GM21619 (cell line): Measurements from ENCODE around the gene RPS15.
"Not testable (repeated sequence)": the region's sequence is repeated elsewhere in the genome, so short reads cannot be mapped to it uniquely, and the experiment has no call there.

Source experiments
- ATAC-seq: cut with Tn5 transposase; IDR thresholded peaks from one replicate; pipeline ENCODE4 v1.9.1; 2021; ENCODE audit not compliant: unreplicated experiment

The RPS15 gene

DNA sequence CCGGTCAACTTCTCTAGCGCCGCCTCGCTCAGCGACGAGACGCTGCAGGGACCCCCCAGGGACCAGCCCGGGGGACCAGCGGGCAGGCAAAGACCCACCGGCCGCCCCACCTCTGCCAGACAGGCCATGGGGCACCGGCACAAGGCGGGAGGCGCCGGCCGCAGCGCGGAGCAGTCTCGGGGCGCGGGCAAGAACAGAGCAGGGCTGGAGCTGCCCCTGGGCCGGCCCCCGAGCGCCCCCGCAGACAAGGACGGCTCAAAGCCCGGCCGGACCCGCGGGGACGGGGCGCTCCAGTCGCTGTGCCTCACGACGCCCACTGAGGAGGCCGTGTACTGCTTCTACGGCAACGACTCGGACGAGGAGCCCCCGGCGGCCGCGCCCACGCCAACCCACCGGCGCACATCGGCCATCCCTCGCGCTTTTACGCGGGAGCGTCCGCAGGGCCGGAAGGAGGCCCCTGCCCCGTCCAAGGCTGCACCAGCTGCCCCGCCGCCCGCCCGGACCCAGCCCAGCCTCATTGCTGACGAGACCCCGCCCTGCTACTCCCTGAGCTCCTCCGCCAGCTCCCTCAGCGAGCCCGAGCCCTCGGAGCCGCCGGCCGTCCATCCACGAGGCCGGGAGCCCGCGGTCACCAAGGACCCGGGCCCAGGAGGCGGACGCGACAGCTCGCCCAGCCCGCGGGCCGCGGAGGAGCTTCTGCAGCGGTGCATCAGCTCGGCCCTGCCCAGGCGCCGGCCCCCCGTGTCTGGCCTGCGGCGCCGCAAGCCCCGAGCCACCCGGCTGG is 29.5 kb downstream of the RPS15 start:
- ATAC-seq = no peak

- ATAC-seq = no peak
Observed at GRCh38 chr19:1468274-1468820, 30.2 kb downstream of the RPS15 start.

DNA sequence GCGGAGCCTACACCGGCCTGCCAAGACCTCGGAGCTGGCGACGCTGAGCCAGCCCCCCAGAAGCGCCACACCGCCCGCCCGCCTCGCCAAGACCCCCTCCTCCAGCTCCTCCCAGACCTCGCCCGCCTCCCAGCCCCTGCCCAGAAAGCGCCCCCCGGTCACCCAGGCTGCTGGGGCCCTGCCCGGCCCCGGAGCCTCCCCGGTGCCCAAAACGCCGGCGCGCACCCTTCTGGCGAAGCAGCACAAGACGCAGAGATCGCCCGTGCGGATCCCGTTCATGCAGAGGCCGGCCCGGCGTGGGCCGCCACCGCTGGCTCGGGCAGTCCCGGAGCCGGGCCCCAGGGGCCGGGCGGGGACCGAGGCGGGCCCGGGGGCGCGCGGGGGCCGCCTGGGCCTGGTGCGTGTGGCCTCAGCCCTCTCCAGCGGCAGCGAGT is 30.6 kb downstream of the RPS15 start:
- no peak for ATAC-seq

GRCh38 chr19:1469255-1470054 is 31.3 kb downstream of the RPS15 start:
- no peak for ATAC-seq

GRCh38 chr19:1470055-1470304 is 31.8 kb downstream of the RPS15 start:
- no peak for ATAC-seq

DNA sequence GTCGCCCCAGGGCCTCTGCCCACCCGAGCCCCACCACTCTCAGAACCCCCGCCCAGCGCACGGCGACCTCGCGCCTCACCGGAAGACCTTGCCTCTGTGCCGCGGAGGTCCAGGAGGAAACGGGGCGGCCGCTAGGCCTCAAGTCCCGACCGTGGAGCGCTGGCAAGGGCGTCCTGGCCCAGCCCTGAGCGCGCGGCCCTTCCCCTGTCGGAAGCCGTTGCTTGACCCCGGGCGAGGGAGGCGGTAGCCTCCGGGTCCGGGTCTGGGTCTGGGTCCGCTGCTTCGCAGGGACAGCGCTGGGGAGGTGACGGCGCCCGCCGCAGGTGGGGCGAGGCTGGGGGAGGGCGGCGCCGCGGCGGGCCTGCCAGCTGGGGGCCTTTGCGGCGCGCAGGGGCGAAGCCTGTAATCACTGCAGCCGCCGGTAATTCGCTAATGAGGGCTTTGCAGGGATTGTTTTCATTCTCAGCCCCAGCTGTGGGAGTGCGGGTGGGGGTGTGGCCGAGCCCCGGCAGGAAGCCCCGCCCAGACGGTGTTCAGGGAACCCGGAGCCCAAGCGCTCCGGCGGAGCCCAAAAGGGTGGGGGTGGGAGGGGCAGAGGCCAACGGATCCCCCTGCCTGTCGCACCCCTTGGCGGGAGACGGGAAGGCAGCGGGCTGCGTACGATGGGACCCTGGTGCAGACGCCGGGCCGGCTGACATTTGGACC is 32.3 kb downstream of the RPS15 start:
- no peak for ATAC-seq

GRCh38 chr19:1471010-1471514 is 32.9 kb downstream of the RPS15 start:
- no peak for ATAC-seq

DNA sequence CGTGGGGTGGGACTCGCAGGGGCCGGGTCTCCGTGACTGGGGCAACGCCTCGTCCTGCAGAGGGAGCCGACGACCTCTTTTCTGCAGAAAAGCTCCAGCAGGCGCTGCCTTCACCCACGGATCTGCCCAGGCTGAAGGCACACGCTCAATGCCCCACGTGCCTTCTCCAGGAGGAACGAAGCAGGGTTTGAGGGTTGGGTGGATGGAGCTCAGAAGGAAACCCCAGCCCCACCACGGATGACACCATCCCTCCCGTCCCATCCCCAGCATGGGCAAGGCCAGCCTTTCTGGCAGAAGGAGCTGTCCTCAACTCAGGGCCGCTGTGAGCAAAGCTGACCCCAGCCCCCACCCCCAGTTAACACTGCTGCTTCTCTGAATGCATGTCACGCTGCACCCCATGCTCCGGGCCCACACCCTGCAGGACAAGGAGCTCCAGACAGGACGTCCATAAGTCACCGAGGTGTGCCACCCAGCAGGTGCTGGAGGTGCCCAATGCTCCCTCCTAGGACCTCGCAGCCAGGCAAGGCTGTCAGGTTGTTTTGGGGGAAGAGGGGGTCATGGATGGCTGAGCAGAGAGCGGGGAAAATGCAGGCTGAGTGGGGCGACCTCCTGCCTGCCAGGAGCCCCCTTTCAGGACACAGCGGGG is 33.4 kb downstream of the RPS15 start:
- no peak for ATAC-seq

GRCh38 chr19:1472231-1473084 is 34.3 kb downstream of the RPS15 start:
- ATAC-seq = no peak

- no peak for ATAC-seq
Observed at GRCh38 chr19:1473085-1473851, 35.1 kb downstream of the RPS15 start.

DNA sequence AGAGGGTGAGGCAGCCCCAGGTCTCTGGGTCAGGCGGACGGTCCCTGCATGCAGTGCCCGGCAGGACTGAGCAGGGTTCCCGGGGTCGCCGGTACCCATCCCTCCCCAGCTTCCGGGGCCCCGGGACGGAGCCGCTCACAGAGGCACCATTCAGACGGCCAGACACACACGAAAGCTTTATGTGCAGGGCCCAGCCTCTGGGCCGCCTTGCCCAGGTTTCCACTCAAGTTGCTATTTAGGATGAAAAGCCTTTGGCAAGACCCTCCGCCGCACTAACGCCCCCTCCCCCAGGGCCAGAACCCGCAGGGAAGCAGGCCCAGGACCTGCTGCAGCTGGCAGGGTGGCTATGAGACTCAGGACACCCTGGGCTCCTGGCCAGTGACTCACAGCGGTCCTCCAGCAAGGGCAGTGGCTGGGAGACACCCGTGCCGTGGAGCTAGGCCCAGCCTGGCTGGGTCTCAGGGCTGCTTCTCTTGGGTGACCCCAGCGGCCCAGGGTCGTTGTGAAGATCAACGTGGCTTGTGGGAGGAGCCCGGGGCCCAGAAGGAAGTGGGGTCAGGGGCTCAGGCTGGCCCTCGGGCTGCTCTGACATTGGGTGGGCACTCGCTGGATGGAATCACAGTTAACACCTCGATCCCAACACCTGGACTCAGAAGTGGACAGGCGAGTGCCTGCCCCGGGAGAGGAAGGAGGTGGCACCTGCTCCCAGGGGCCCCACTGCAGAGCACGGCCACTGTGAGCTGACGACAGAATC is 36.0 kb downstream of the RPS15 start:
- ATAC-seq = no peak

DNA sequence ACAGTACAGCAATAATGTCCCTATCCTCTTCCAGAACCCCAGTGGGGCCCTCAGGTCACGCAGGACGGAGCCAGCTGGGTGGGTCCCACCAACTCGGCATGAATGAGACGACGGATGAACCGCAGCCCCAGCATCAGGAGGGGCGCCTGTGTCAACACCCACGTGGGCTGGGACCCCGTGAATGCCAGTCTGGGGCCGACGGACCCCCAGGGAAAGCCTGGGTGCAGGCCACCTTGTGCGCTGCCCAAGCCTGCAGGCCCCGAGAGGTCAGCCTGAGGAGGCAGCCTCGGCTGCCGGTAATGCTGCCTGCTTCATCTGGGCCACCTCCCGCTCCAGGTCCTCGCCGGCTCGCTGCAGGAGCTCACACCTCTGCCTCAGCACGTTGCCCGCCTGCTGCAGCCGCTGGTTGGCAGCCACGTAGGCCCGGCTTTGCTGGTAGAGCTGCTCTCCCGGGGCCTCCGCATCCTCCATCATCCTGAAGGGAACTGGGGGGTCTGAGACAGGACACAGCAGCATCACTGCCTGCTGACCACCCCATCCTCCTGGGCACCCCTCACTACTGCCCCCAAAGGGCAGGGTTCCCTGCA is 36.7 kb downstream of the RPS15 start:
- ATAC-seq = no peak

DNA sequence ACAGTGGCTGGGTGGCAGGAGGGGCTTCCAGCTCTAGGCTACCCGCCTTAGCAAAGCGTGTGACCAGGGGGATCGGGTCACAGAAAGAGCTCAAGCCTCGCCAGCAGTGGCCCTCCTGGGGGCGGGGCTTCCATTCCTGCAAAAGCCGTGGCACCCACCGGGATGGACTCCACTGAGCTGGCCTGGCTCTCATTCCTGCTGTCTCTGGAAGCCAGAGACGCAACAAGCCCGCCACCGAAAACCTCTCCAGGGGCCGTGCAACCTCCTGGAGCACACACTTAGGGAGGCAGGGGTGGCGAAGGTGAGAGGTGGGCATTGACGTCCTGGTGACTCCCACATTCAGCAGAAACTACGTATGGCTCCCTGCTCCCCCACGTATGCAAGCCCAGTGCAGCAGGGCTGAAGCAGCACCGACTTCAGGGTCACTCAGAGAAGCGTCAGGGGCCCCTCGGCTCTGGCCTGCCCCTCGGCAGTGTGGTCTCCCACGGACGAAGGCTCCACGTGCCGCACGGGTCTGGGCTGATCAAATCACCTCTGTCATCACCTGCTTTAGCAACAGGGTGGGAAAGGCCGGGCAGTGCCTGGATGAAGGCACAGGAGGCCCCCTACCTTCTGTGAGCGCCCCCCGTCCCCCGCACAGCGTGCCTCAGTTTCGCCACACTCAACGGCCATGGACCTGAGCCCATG is 37.7 kb downstream of the RPS15 start:
- ATAC-seq = no peak

DNA sequence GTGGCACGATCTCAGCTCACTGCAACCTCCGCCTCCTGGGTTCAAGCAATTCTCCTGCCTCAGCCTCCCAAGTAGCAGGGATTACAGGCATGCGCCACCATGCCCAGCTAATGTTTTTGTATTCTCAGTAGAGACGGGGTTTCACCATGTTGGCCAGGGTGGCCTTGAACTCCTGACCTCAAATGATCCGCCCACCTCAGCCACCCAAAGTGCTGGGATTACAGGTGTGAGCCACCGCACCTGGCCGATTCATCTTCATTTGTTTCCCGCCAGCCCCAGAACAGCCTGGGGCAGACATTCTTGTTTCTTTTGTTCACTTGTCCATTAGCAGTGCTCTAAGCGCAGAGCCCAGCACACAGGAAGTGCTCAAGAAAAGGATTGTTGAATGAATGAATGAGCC is 38.9 kb downstream of the RPS15 start:
- not testable (repeated sequence) for ATAC-seq

DNA sequence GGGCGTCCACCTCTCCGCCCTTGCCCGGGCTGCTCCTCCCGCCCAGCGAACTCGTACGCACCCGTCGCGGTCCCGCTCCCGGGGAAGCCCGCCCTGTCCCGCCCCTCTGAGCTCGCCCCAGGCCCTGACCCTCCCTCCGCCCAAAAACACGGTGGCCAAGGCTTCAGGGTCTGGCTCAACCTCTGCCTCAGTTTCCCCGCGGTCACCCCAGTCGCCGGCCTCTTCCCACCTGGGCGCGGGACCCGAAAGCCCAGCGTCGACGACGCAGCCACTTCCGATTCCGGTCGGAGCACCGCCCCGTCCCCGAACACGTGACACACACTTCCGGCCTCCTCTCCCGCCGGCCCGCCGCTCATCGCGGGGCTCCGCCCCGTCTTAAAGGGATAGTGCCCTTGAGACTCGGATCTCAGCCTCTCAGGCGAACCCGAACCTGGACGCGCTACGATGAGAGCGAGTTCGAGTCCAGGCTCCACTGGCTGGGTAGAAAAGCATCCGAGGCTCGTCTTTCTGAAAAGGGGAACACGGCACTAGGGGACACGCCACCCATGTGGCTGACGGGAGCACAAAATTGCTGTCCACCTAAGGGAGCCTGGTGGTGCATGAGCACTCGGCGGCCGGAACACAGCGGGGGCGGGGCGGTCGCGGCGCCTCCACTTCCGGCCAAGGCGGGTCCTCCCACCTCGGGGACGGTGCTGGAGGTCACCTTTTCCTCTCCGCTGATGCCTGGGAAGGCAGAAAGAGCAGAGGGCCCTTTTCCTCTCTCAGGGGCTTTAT is 40.9 kb downstream of the RPS15 start, which contains the start of gene C19orf25:
TSS of gene C19orf25 (minus strand) at position 282 of the 774 bp plus-strand sequence. CDS start 312 bp downstream, outside the sequence.
- ATAC-seq = peak; percentile 77

DNA sequence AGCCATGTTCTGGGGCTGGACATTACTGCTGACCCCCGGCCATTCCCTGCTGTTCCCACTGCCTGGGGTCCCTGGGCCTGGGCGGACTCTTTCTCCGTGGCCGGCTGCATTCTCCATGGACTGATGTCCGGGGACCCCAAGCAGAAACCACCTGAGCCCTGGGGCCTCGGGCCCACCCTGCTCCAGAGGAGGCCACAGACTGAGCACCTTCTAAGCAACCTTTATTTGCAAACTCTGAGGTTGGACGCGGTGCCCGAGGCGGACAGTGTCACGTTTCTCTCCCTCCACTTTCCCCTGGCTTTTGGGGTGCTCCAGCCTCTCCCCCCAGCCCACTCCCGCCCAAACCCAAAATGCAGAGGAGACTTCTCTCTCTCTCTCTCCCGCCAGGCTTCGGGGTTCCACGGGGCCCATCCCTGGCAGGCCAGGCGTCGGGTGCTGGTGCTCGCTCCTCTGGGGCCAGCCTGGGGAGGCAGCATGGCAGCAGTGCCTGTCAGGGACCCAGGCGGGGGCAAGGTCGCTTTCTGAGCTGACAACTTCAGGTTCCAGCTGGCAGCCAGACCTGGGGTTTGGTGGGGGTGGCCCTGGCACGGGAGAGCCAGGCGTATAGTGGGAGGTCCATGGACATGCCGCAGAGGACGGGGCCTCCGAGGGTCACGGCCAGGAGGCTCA is 43.2 kb downstream of the RPS15 start:
- ATAC-seq = no peak
